Renal cortex interstitium (tissue), 11 donors: ENCODE measurements around the gene EEF1AKMT4. TPM values are rescaled to one million over a fixed set of nuclear protein-coding genes. Genes with fewer than 3 reads are reported as not detected.

Experiments used
- DNase-seq, 11 donors: peaks; one replicate each; pipeline ENCODE4 v3.0.0-alpha.2; 2013; ENCODE audit warnings: low read depth in 9 of 11, low spot score in 4 of 11; ENCODE audit errors: extremely low read depth in 1 of 11
- polyA plus RNA-seq, 3 donors: library from polyadenylated mRNA; unstranded; fragments of 120-200 nt; gene quantifications; one replicate each; pipeline ENCODE4 v1.2.1, GENCODE V29; 2013; ENCODE audit not compliant: insufficient read length in 3 of 3

EEF1AKMT4 gene
- polyA plus RNA-seq, 3 donors = 2.2 to 3.2 (median 3.0) TPM

DNA sequence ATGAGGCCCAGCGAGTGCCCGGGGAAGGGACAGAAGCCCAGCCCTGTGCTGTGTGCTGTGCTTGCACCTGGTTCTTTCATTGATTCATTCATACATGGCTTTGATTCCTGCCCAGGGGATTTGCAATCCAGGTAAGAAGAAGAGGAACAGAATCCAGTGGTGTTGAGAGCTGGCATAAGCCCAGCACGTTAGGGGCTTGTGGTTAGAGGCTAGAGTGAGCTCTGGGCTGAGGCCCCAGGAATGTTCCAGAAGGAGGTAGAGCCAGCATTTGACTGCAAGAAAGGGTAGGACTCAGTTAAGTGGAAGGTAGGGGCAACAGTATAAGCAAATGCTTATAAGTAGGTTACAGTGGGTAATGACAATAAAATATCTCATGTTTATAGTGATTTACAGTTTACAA is 17.8 kb upstream of the EEF1AKMT4 start:
- DNase-seq = no peak

- DNase-seq = no peak
Measured at GRCh38 chr3:184233127-184233843, 16.2 kb upstream of the EEF1AKMT4 start.

DNA sequence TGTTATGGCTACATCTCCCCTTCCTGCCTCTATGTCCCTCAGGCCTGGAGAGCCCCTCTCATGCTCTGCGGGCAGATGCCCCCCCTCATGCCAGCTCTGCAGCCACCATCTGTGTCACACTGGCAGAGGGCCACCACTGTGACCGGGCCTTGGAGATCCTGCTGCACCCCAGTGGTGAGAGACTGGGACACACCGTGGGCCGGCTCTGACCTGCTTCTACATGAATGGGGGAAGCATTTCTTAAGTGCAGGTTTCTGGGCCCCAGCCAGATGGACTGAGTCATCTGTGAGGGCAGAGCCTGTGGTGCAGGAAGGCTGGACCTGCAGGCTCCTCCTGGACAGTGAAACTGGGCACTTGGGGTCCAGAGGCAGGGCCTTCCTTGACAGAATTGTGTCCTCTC is 15.2 kb upstream of the EEF1AKMT4 start:
- DNase-seq = no peak

- no peak for DNase-seq
Measured at GRCh38 chr3:184234671-184235380, 14.6 kb upstream of the EEF1AKMT4 start.

GRCh38 chr3:184235381-184236032 is 14.0 kb upstream of the EEF1AKMT4 start:
- no peak for DNase-seq

GRCh38 chr3:184236033-184236410 is 13.4 kb upstream of the EEF1AKMT4 start:
- DNase-seq = no peak

GRCh38 chr3:184236636-184237035 is 12.8 kb upstream of the EEF1AKMT4 start:
- DNase-seq = no peak

- no peak for DNase-seq
Measured at GRCh38 chr3:184237211-184237610, 12.3 kb upstream of the EEF1AKMT4 start.

DNA sequence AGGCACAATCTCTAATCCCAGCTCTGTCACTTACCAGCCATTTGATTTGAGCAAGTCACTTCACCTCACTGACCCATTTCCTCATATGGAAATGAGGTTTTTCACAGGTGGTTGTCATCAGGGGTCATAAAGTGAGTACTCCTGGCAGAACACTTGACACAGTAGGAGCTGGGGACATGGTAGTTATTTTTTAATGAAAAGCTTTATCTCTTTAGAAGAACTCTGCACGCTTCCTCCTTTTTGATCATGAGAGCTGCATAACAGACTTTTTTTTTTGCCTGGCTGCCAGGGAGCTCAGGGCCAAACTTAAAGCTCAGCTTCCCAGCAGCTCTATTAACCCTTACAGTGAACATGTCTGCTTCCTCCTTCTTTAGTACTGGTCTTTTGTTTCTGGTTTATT is 11.7 kb upstream of the EEF1AKMT4 start:
- no peak for DNase-seq

DNA sequence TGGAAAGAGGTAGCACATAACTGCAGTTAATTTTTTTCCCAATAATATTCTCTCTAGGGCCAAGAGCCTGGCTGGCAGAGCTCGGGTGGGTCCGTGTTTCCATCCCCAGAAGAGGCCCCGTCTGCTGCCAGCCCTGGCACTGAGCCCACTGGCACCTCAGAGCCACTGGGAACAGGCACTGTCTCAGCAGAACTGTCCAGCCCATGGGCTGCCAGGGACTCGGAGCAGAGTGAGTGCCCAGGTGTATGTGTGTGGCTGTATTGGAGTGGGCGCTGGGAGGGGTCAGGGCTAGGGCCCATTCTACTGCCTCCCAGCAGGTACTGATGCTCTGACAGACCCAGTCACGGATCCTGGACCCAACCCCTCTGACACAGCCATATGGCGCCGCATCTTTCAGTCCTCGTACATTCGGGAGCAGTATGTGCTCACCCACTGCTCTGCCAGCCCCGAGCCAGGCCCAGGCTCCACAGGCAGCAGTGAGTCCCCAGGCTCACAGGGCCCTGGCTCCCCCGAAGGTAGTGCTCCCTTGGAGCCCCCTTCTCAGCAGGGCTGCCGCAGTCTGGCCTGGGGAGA is 11.1 kb upstream of the EEF1AKMT4 start:
- DNase-seq = no peak

- no peak for DNase-seq
Measured at GRCh38 chr3:184239221-184239620, 10.3 kb upstream of the EEF1AKMT4 start.

- DNase-seq = no peak
Measured at GRCh38 chr3:184239708-184240107, 9.8 kb upstream of the EEF1AKMT4 start.

DNA sequence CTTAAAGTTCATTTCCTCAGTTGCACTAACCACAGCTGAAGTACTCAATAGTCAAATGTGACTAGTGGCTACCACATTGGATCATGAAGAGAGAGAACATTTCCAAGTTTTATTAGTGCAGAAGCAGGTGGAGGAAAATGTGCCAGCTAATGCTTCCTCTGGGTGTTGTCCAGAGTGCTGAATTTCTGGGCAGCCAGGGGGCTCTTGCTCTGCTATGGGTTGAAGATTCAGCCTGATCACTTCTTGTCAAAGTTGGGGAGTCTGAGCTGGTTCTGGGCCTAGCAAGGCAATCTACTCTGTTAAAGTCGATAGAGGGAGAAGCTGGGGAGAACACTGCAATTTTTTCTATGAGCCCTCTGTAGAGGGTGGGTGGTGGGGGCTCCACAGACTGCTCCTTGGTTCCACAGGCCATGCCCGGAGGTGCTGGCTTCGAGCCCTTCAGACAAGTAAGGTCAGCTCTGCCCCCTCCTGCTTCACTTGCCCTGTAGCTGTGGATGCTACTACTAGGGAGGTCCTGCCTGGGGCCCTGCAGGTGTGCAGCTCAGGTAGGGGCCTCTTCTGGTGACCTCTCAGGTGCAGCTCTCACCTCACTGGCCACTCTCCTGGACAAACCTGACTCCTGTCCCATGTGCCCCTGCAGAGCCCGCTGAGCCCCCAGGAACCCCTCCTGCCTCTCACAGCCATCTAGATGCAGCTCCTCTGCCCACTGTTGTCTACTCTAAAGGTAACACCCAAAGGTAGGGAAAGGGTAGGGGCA is 8.9 kb upstream of the EEF1AKMT4 start:
- no peak for DNase-seq

DNA sequence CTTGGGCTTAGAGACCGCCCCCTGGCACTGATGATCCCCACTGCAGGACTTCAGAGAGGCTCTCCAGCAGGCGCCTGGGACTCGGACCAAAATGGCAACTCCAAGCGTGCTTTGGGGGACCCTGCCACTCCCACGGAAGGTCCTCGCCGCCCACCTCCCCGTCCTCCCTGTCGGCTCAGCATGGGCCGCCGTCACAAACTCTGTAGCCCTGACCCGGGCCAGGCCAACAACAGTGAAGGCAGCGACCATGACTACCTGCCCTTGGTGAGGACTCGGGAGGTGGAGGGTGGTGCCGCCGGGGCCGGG is 8.4 kb upstream of the EEF1AKMT4 start:
- no peak for DNase-seq

GRCh38 chr3:184241447-184242296 is 7.8 kb upstream of the EEF1AKMT4 start:
- no peak for DNase-seq

- no peak for DNase-seq
Measured at GRCh38 chr3:184242297-184242685, 7.2 kb upstream of the EEF1AKMT4 start.

DNA sequence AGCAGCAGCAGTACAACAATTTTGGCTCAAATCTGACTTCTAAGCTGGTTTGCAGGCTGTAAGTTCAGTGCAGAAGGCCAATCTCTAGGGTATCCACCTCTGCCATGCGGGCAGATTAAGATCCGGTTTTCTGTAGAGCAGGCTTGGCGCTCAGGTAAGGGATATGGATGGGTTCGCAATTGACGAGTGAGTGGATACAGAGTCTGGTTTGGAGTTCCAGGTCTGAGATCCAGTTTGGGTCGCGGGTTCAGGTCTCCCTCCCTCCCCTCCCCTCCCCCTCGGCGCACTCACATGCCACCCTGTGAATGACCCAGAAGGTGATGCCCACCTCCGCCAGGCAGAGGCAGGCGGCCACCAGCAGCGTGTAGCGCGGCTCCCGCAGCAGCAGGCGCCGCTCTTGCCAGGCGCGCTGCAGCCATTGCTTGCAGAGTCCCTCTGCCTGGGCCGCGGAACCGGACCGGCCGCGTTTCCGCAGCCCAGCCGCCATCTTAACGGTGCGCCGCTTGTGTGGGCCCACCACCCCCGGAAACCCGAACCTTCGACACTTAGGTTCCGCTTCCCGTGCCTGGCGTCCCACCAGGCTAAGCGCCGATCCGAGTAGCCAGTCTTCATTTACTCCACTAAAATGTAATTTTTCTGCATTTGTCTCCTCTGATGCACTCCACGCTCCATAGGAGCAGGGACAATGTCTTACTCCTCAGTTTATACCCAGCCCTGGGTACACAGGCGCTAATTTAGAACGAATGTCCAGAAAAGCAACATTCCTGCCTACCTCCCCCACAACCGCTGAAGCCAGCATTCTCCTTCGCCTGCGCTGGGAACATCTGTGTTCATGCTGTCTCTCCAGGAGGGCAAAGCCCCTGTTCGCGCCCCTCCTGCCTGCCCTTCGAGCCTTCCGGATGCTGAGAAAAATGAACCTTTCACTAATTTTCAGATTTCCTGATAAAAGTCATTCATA is 739 bp upstream of the EEF1AKMT4 start, which contains the start of gene ALG3:
ALG3 (minus strand) TSS at position 509 of the 958 bp plus-strand sequence; CDS start at position 487, 22 bp downstream.
- DNase-seq = peak; percentile 67 to 85 (median 79)
